MG63 (cell line): Measurements from ENCODE around the gene NPIPB6. TPM values are rescaled to one million over a fixed set of nuclear protein-coding genes. Genes with fewer than 3 reads are reported as not detected.
"Not testable (repeated sequence)": the region's sequence is repeated elsewhere in the genome, so short reads cannot be mapped to it uniquely, and the experiment has no call there.

Experiments
- DNase-seq: peaks from one replicate; pipeline ENCODE4 v3.0.0-alpha.2; 2020
- H3K27me3 ChIP-seq: fragments of 250-450 bp; sonication (Bioruptor Pico); 2 replicates; pipeline ENCODE4 v1.5.1; 2020; ENCODE audit warnings: mild to moderate bottlenecking, moderate library complexity
- H3K36me3 ChIP-seq: fragments of 250-450 bp; sonication (Bioruptor Pico); 2 replicates; pipeline ENCODE4 v1.5.1; 2020; ENCODE audit warnings: mild to moderate bottlenecking, moderate library complexity
- H3K4me3 ChIP-seq: fragments of 250-450 bp; sonication (Bioruptor Pico); 2 replicates; pipeline ENCODE4 v1.5.1; 2020; ENCODE audit warnings: mild to moderate bottlenecking, moderate library complexity
- H3K9me3 ChIP-seq: fragments of 250-450 bp; sonication (Bioruptor Pico); 2 replicates; pipeline ENCODE4 v1.5.1; 2020; ENCODE audit warnings: mild to moderate bottlenecking, moderate library complexity
- total RNA-seq: library from RNA; depleted of rRNA; stranded (reverse); fragments of >200 nt; shearing (Covaris generic); gene quantifications from 2 replicates; pipeline ENCODE4 v1.2.3, GENCODE V29; 2014; ENCODE audit warnings: low replicate concordance; rRNA removed

The NPIPB6 gene
- total RNA-seq = not detected in 2 replicates

DNA sequence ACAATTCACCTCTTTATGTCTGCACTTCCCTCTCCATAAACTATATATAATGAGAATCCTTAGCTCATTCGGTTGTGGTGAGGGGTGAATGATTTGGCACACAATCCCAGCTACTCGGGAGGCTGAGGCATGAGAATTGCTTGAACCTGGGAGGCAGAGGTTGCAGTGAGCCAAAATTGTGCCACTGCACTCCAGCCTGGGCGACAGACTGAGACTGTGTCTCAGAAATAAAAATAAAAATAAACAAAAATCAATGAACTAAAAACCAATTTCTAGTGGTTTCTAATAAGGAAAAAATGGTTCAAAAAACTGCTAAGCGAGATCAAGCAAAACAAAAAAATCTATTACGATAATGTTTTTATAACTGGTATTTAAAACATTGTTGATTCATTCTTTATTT lies at the start of gene NPIPB6:
Gene NPIPB6, minus strand, starts transcription at position 101 of the 400 bp plus-strand sequence. CDS start 686 bp downstream, outside the sequence.
- H3K27me3 ChIP-seq, H3K9me3 ChIP-seq, DNase-seq, H3K36me3 ChIP-seq, H3K4me3 ChIP-seq: not testable (repeated sequence)

DNA sequence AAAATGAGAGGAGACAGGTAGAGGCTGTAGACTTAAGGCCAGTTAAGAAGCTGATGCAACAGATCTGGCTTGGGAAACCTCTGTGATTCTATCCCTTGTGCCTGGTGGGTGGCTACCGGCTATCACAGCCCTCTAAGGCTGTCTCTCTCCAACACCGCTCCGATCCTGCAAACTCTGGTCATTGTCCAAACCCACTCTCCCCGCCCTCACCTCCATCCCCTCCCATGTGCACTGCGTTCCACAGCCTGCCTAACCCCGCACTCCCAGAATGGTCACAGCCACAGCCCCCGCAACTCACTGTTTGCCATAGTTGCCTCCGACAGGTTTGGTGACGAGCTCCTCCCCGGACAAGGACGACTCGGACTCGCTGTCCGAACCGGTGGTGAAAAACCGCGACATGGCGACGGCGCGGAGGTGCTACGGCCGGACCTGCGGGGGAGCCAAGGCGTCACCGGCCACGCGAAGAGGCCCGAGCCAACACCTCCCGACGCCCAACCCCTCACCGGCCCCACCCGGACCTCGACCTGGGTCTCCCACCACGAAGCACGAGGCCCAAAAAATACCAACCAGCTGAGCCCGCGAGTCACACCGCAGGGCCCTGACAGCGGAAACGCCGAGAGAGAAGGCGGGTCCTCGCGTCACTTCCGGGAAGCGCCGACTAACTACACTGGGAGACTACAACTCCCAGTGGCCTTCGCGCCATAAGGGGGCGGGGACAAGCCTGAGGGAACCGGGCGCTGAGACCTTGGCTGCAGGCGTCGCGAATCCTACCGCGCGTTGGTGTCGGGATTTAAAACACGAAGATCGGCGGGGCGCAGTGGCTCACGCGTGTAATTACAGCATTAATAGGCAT lies 40.1 kb upstream of the NPIPB6 start, which contains the start of gene EIF3CL:
Gene EIF3CL, minus strand, starts transcription at position 622 of the 853 bp plus-strand sequence. Its CDS starts 223 bp downstream, at position 399.
- not testable (repeated sequence) for H3K36me3 ChIP-seq, DNase-seq, H3K9me3 ChIP-seq, H3K4me3 ChIP-seq, H3K27me3 ChIP-seq

DNA sequence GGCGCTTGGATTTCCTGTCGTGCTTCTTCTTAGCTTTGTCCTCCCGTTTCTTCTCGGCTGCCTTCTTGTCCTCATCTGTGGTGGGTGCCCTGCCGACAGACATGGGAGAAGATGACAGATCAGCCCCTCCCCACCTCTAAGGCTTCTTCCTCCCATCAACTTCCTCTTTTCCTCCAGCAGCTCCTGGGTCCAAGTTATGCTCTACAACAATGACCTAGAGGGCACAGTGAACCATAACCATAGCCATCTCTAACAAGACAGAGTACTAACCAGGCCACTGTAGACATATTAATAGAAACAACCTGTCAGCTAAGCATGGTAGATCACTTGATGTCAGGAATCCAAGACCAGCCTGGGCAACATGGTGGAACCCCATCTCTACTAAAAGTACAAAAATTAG lies 28.7 kb upstream of the NPIPB6 start:
- H3K36me3 ChIP-seq, H3K27me3 ChIP-seq, H3K9me3 ChIP-seq, DNase-seq, H3K4me3 ChIP-seq: not testable (repeated sequence)

DNA sequence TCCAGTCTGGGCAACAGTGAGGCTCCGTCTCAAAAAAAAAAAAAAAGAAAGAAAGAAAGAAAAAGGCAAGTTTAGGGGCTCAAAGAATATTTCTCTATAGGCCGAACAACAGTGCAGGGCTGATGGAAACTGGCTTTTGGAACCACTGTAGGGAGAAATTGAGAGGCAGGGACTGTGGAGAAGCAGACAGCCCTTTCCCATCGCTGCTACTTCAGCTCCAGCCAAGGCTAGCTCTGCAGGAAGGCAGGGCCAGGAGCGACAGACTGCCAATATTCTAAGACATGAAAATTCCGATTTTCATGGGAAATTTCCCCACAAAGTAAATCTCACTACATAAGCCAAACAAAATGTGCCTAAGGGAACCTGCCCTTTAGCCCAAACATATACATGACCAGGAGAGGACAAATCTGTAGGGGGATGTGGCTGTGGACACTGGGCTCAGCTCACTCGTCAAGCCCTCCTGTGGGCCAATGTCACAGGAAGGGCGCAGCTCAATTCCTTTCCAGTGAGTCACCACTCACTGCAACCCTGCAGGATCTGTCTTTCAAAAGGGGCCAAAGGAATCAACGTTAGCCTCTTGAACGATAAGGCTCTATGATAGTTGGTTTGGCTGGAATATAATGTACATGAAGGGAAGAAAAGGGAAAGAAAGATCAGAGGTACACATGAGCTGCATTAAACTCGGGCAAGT lies 19.0 kb upstream of the NPIPB6 start:
- H3K36me3 ChIP-seq, H3K4me3 ChIP-seq, H3K27me3 ChIP-seq, DNase-seq, H3K9me3 ChIP-seq: not testable (repeated sequence)

DNA sequence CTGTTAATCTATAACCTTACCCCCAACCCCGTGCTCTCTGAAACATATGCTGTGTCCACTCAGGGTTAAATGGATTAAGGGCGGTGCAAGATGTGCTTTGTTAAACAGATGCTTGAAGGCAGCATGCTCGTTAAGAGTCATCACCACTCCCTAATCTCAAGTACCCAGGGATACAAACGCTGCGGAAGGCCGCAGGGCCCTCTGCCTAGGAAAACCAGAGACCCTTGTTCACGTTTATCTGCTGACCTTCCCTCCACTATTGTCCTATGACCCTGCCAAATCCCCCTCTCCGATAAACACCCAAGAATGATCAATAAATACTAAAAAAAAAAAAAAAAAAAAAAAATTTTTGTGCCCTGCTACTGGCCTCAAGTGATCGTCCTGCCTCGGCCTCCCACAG lies 14.5 kb upstream of the NPIPB6 start:
- DNase-seq, H3K9me3 ChIP-seq, H3K36me3 ChIP-seq: not testable (repeated sequence)

DNA sequence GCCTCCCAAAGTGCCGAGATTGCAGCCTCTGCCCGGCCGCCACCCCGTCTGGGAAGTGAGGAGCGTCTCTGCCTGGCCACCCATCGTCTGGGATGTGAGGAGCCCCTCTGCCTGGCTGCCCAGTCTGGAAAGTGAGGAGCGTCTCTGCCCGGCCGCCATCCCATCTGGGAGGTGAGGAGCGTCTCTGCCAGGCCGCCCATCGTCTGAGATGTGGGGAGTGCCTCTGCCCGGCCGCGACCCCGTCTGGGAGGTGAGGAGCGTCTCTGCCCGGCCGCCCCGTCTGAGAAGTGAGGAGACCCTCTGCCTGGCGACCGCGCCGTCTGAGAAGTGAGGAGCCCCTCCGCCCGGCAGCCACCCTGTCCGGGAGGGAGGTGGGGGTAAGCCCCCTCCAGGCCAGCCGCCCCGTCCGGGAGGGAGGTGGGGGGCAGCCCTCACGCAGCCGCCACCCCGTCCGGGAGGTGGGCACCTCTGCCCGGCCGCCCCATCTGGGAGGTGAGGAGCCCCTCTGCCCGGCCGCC lies 13.9 kb upstream of the NPIPB6 start:
- H3K27me3 ChIP-seq, DNase-seq, H3K36me3 ChIP-seq, H3K4me3 ChIP-seq, H3K9me3 ChIP-seq: not testable (repeated sequence)

More for the DNA sequence above, 14.5 kb upstream of the NPIPB6 start:
- H3K27me3 ChIP-seq, H3K4me3 ChIP-seq: not testable (repeated sequence)

DNA sequence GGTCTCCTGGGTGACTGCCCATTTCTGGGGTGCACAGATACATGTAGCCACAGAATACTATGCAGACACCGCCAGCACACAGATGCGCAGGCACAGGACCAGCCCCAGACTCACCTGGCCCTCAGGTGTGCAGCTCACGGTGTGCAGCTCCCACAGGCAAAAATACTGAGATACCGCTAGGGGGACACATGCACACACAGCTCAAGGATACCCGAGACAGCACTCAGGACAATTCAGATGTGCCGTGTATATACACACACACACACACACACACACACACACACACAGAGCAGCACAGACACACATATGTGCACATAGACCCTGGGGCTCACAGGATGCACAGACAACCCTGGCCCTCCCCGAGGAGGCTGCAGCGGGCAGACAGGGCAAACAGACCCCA lies 11.8 kb upstream of the NPIPB6 start:
- not testable (repeated sequence) for H3K27me3 ChIP-seq, H3K36me3 ChIP-seq, H3K9me3 ChIP-seq, H3K4me3 ChIP-seq
- peak; percentile 9 for DNase-seq

DNA sequence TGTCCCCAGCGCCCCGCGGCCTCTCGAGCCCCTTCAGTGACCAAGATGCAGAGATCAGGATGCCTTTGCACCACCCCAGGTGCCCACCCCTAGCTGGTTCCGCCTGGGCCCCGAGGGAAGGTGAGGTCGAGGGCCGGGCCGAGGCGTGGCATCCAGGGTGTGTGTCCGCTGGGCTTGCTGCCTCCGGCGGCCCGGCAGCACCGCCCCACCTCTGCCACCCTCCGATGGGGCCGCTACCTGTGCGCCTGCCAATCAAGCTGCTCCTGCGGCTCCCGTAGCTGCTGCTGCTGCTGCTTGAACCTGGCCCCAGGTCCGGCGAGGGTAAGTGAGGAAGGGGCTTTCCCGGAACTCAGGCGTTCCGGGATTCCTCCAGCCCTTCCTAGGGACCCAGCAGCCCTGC lies 11.0 kb upstream of the NPIPB6 start:
- not testable (repeated sequence) for H3K27me3 ChIP-seq, H3K4me3 ChIP-seq, H3K36me3 ChIP-seq, DNase-seq, H3K9me3 ChIP-seq

DNA sequence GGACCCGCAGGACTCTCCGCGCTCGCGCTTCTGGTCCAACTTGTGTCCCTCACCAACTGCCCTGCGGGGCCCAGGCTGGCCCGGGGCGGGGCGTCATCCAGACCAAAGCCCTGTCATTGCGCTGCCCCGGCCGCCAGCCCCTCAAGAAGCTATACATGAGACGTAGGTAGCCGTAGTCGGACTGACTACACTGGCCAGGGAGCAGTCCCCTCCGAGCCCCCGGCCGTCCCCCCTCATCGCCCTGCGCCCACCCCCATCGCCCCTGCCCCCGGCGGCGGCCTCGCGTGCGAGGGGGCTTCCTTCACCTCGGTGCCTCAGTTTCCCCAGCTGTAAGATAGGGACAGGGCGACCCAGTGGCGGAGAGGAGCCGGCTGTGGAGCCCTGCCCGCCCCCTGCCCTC lies 4.6 kb upstream of the NPIPB6 start:
- not testable (repeated sequence) for H3K4me3 ChIP-seq, H3K9me3 ChIP-seq, H3K27me3 ChIP-seq, DNase-seq, H3K36me3 ChIP-seq

DNA sequence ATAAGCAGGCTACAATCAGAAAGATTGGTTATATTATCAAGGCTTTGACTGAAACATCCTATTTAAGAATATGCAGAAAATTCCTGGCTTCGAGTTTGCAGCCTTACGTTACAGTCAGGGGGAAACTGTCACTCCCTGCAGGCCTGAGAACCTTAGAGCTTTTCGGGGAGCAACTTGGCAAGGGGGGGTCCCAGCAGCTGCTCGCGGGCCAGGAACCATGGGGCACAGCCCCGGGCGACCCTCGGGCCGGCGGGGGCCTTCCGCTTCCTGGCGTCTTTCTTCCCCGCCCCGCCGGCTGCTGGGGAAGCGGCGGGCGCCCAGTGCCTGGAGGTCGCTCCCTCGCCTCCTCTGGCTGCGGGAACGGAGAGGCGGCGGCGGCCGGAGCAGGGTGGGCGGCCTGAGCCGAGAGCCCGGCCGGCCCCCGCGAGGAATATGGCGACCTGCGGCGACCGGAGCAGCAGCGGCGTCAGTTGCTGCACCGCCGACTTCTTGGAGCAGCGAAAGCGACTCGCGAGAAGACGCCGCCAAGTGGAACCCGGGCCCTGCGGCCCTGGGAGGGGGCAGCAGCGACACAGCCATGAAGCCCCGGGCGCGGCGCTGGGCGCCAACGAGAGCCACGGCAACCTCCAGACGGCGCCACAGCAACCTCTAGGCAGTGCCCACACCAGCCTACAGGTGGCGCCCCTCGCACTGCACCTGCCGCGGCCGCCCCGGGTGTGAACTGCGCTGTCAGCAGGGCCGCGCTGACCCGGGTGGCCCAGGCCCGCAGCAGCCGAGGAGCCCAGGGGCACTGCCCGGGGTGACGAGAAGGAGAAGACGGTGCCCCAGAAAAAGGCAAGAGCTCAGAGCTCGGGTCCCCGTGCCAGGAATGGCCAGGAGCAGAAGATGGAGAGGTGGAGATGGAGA lies 1.2 kb upstream of the NPIPB6 start:
- not testable (repeated sequence) for H3K36me3 ChIP-seq, H3K9me3 ChIP-seq, H3K27me3 ChIP-seq, H3K4me3 ChIP-seq, DNase-seq

DNA sequence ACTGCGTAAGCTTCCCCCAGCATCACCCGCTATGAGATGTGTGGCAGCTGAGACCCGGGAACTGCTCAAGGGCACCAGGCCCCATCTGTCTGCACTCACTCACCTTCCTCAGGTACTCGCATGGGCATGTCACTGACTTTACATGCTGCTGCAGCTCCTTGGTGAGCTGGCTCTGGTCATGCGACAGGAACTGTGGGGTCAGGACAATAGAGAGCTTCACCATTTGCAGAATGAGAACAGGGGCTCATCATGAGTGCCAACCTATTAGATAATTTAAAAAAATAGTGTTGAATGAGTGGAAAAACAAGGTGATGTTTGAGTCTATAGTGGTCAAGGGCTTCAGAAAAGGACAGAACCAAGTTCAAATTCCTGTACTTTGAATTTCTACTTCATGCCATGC lies 708 bp downstream of the NPIPB6 start:
- DNase-seq = not testable (repeated sequence)

DNA sequence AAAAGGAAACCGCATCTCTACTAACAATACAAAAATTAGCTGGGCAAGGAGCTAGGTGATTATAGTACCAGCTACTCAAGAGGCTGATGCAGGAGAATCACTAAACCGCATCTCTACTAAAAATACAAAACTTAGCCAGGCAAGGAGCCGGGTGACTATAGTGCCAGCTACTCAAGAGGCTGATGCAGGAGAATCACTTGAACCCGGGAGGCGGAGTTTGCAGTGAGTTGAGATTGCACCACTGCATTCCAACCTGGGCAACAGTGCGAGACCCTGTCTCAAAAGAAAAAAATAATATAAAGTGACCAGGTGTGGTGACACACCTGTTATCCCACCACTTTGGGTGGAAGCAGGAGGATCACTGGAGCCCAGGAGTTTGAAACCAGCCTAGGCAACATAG lies 25.1 kb downstream of the NPIPB6 start:
- H3K9me3 ChIP-seq, H3K36me3 ChIP-seq, DNase-seq, H3K27me3 ChIP-seq, H3K4me3 ChIP-seq: not testable (repeated sequence)

More for the DNA sequence above, 708 bp downstream of the NPIPB6 start:
- H3K36me3 ChIP-seq, H3K9me3 ChIP-seq, H3K27me3 ChIP-seq, H3K4me3 ChIP-seq: not testable (repeated sequence)

DNA sequence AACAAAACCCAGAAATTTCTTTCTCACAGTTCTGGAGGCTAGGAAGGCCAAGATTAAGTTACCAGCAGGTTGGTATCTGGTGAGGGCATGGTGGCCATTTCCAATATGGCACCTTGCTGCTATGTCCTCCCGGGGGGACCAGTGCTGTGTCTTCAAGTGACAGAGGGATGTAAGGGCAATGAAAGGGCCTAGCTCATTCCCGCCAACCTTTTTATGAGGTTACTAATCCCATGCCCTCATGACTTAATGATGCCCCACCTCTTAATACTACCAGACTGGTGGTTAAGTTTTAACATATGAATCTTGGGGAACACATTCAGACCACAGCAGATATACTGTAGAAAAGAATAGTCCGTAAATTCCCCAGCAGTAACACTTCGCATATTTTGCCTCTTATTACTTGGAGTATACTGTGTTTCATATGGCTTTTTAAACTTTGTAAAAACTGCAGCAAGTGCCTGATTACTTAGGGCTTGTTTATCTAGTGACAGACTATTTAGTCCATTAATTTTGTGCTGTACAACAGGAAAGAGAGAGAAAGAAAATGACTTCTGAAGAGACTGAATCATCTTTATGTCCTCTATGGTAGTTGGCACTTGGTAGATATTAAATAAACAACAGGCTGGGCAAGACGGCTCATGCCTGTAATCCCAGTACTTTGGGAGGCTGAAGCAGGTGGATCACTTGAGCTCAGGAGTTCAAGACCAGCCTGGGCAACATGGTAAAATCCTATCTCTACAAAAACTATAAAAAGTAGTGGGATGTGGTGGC lies 26.2 kb downstream of the NPIPB6 start:
- not testable (repeated sequence) for H3K4me3 ChIP-seq, H3K36me3 ChIP-seq, H3K9me3 ChIP-seq, H3K27me3 ChIP-seq
- peak; percentile 38 for DNase-seq

DNA sequence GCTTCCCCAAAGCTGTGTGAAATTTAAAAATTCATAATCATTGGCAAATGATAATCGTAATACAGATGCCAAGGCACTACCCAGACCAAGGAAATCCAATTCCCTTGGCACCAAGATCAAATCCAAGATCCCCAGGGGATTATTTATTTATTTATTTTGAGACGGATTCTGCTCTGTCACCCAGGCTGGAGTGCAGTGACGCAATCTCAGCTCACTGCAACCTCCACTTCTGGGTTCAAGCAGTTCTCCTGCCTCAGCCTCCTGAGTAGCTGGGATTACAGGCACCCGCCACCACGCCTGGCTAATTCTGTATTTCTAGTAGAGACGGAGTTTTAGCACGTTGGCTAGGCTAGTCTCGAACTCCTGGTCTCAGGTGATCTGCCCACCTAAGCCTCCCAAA lies 27.6 kb downstream of the NPIPB6 start:
- H3K4me3 ChIP-seq, H3K36me3 ChIP-seq, H3K9me3 ChIP-seq, DNase-seq, H3K27me3 ChIP-seq: not testable (repeated sequence)

DNA sequence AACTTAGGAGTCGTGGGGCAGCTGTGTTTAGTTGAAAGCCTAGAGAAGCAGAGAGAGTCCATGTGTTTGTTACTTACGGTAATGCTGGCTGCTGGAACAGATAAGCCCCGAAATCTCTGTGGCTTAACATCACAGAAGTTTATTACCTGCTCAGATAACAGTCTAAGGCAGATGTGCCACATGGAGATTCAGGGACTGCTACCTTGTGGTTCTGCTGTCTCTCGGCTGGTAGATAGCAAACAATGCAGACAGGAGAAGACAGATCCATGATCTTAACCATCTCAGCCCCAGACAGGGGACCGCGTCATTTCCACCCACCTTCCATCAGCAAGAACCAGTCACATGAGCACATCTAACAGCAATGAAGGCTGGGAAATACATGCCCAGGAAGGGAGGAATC lies 30.7 kb downstream of the NPIPB6 start:
- DNase-seq, H3K36me3 ChIP-seq, H3K27me3 ChIP-seq, H3K9me3 ChIP-seq, H3K4me3 ChIP-seq: not testable (repeated sequence)

DNA sequence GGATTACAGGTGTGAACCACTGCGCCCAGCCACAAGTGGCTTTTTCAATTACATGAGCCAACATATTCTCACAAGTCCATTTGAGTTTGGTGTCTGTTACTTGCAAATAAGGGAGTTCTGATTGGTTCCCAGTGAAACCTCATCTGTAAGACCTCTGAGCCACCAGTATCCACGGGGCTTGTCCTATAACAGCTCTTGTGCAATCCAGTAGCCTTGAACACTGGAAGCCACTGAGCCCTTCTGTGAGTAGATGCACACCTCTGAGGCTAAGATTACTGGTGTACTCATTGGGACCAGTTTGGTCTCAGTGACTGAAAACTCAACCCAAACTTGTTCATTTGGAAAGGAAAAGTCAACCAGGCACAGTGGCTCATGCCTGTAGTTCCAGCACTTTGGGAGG lies 32.3 kb downstream of the NPIPB6 start:
- not testable (repeated sequence) for H3K36me3 ChIP-seq, H3K9me3 ChIP-seq, H3K27me3 ChIP-seq, H3K4me3 ChIP-seq, DNase-seq
